ENCODE data around the gene SF3B4. TPM values are rescaled to one million over a fixed set of nuclear protein-coding genes. Genes with fewer than 3 reads are reported as not detected.
A peak's percentile ranks its signal among the peaks of the same experiment; 100 is the strongest.

SF3B4 gene
- total and polyA plus RNA-seq, 2 donors (not counting 1 experiment from before 2014, with no cell fraction given) = 22.6 to 60.1 TPM

- peak overlapping the region; percentile 42 for H3K27ac Mint-ChIP-seq
- CTCF ChIA-PET = interaction anchor here (1.3 kb wide), 1 partner anchor 167 kb away, joined by 6 read pairs; no protein-coding TSS in a partner anchor
- Histone ChIP-seq H3K4me3 (ENCODE audit: control extremely low read depth in 1 of 5, extremely low read depth in 1 of 5, insufficient read depth in 1 of 5, low read depth in 2 of 5, low read length in 4 of 5) (peak overlapping the region in 1 of 5 experiments; percentile 87), H2AFZ (ENCODE audit: insufficient read depth, low read depth, low read length, poor library complexity, severe bottlenecking) (no peak overlapping the region), H3K9me3 (ENCODE audit: control extremely low read depth in 1 of 3, control insufficient read depth in 2 of 3, insufficient read depth in 1 of 3, low read length in 2 of 3) (peaks cover 0 to 5% (median 0%) of the 10 kb centered on the region in 3 donors), H3K36me3 (replicated peaks in 1 of 2; ENCODE audit: control extremely low read depth in 1 of 2, control insufficient read depth in 1 of 2, extremely low read depth in 1 of 2, insufficient read depth in 2 of 2, low read length in 1 of 2) (peaks cover 0 to 4% of the 10 kb centered on the region in 2 experiments), H3K79me2 (ENCODE audit: control insufficient read depth, insufficient read depth, low read length) (peaks cover 46% of the 10 kb centered on the region), H3K27me3 (replicated peaks in 1 of 4; ENCODE audit: control extremely low read depth in 1 of 4, control insufficient read depth in 3 of 4, insufficient read depth in 4 of 4, low read length in 3 of 4) (no peaks in the 10 kb centered on the region), H4K20me1 (ENCODE audit: control insufficient read depth, insufficient read depth, low read length, poor library complexity, severe bottlenecking) (peaks cover 29% of the 10 kb centered on the region), H3K4me2 (replicated peaks; ENCODE audit: low read depth, low read length, poor library complexity, severe bottlenecking) (peak overlapping the region; percentile 91), H3K27ac (ENCODE audit: low read length in 2 of 2) (no peak overlapping the region), H3K9ac (ENCODE audit: low read length) (peak overlapping the region; percentile 83), H3K4me1 (ENCODE audit: control insufficient read depth in 2 of 2, insufficient read depth in 2 of 2, low read length in 2 of 2) (peaks cover 20 to 29% of the 10 kb centered on the region in 2 donors)
- ATAC-seq (ENCODE audit: low read depth) (no peak), DNase-seq (no peak)
- H3K4me1 Mint-ChIP-seq = peaks cover 10% of the 10 kb centered on the region
- no peak for TF ChIP-seq EZH2 (IDR thresholded peaks at IDR 0.05; ENCODE audit: borderline replicate concordance, insufficient read depth, low read depth, low read length, poor library complexity, severe bottlenecking)
- no peak for TF ChIP-seq CTCF (IDR thresholded peaks at IDR 0.05)
- POLR2A ChIA-PET = interaction anchor here (4.9 kb wide), 2 partner anchors 34 to 39 kb away, joined by 30 to 51 read pairs; no protein-coding TSS in a partner anchor
- H3K9me3 Mint-ChIP-seq (ENCODE audit: insufficient read depth) = no peaks in the 10 kb centered on the region
- intact Hi-C loops (cut with micrococcal nuclease) = loop anchor here (2.0 kb wide), 1 partner anchor 15 kb away; the partner anchor contains the start of gene BOLA1
- no CpG with 5 or more reads among the region's 3 CpGs for WGBS (ENCODE audit: insufficient coverage)
- H3K27me3 Mint-ChIP-seq = no peaks in the 10 kb centered on the region
- H3K4me3 Mint-ChIP-seq = no peak overlapping the region
Measured at GRCh38 chr1:149883598-149884247, 43.9 kb downstream of the SF3B4 start.

GRCh38 chr1:149881876-149882275, 45.7 kb downstream of the SF3B4 start:
- no peak overlapping the region for H3K27ac ChIP-seq (ENCODE audit: low read length in 2 of 2)
- ChIA-PET POLR2A (no interaction called here), CTCF (no interaction called here)
- no peaks in the 10 kb centered on the region for H3K27me3 Mint-ChIP-seq
- peaks cover 17 to 25% of the 10 kb centered on the region in 2 donors for H3K4me1 ChIP-seq (ENCODE audit: control insufficient read depth in 2 of 2, insufficient read depth in 2 of 2, low read length in 2 of 2)
- no peak overlapping the region for H3K9ac ChIP-seq (ENCODE audit: low read length)
- H3K4me3 ChIP-seq (ENCODE audit: control extremely low read depth in 1 of 5, extremely low read depth in 1 of 5, insufficient read depth in 1 of 5, low read depth in 2 of 5, low read length in 4 of 5) = no peak overlapping the region
- H3K4me3 Mint-ChIP-seq = no peak overlapping the region
- H3K79me2 ChIP-seq (ENCODE audit: control insufficient read depth, insufficient read depth, low read length) = peaks cover 55% of the 10 kb centered on the region
- peaks cover 29% of the 10 kb centered on the region for H4K20me1 ChIP-seq (ENCODE audit: control insufficient read depth, insufficient read depth, low read length, poor library complexity, severe bottlenecking)
- no peak overlapping the region for H3K4me2 ChIP-seq (replicated peaks; ENCODE audit: low read depth, low read length, poor library complexity, severe bottlenecking)
- intact Hi-C loops (cut with micrococcal nuclease) = no loop called here
- H3K4me1 Mint-ChIP-seq = peaks cover 10% of the 10 kb centered on the region
- no peak for ATAC-seq (ENCODE audit: low read depth)
- no peak overlapping the region for H2AFZ ChIP-seq (ENCODE audit: insufficient read depth, low read depth, low read length, poor library complexity, severe bottlenecking)
- TF ChIP-seq CTCF (IDR thresholded peaks at IDR 0.05) = no peak
- TF ChIP-seq EZH2 (IDR thresholded peaks at IDR 0.05; ENCODE audit: borderline replicate concordance, insufficient read depth, low read depth, low read length, poor library complexity, severe bottlenecking) = no peak
- H3K27me3 ChIP-seq (replicated peaks in 1 of 4; ENCODE audit: control extremely low read depth in 1 of 4, control insufficient read depth in 3 of 4, insufficient read depth in 4 of 4, low read length in 3 of 4) = no peaks in the 10 kb centered on the region
- H3K9me3 ChIP-seq (ENCODE audit: control extremely low read depth in 1 of 3, control insufficient read depth in 2 of 3, insufficient read depth in 1 of 3, low read length in 2 of 3) = no peaks in the 10 kb centered on the region
- peaks cover 0 to 4% of the 10 kb centered on the region in 2 experiments for H3K36me3 ChIP-seq (replicated peaks in 1 of 2; ENCODE audit: control extremely low read depth in 1 of 2, control insufficient read depth in 1 of 2, extremely low read depth in 1 of 2, insufficient read depth in 2 of 2, low read length in 1 of 2)
- peak overlapping the region; percentile 12 for H3K27ac Mint-ChIP-seq
- H3K9me3 Mint-ChIP-seq (ENCODE audit: insufficient read depth) = no peaks in the 10 kb centered on the region
- no peak for DNase-seq
- WGBS (ENCODE audit: insufficient coverage) = no CpG with 5 or more reads among the region's 1 CpG

All from B cell (primary cell).